LoVo (cell line): ENCODE results near the gene TMED1.

Source experiments
- DNase-seq: peaks from one replicate; pipeline ENCODE4 v3.0.0-alpha.2; 2016; ENCODE audit warnings: low spot score

Gene TMED1

GRCh38 chr19:10809651-10810285, 26.2 kb downstream of the TMED1 start:
- no peak for DNase-seq

GRCh38 chr19:10808937-10809649, 26.9 kb downstream of the TMED1 start:
- peak; percentile 55 for DNase-seq

GRCh38 chr19:10805758-10806247, 30.2 kb downstream of the TMED1 start:
- DNase-seq: no peak

- no peak for DNase-seq
Measured at GRCh38 chr19:10805065-10805757, 30.8 kb downstream of the TMED1 start.

GRCh38 chr19:10803252-10803651, 32.8 kb downstream of the TMED1 start:
- DNase-seq: no peak

- no peak for DNase-seq
Measured at GRCh38 chr19:10802479-10802878, 33.5 kb downstream of the TMED1 start.

GRCh38 chr19:10800488-10800887, 35.5 kb downstream of the TMED1 start:
- DNase-seq: no peak

GRCh38 chr19:10797541-10798256, 38.3 kb downstream of the TMED1 start:
- DNase-seq: no peak

- DNase-seq: no peak
Measured at GRCh38 chr19:10797078-10797477, 38.9 kb downstream of the TMED1 start.

- no peak for DNase-seq
Measured at GRCh38 chr19:10796653-10797052, 39.4 kb downstream of the TMED1 start.

- DNase-seq: no peak
Measured at GRCh38 chr19:10789866-10790265, 46.1 kb downstream of the TMED1 start.

- DNase-seq: no peak
Measured at GRCh38 chr19:10788146-10788545, 47.9 kb downstream of the TMED1 start.

- no peak for DNase-seq
Measured at GRCh38 chr19:10784257-10784656, 51.8 kb downstream of the TMED1 start.

GRCh38 chr19:10782795-10783194, 53.2 kb downstream of the TMED1 start:
- no peak for DNase-seq
